NCI-H526 treated with DMSO at 0.1 percent for 48 hours (cell line): ENCODE results near the gene TRIM44.

Source experiments
- DNase-seq: peaks from one replicate; lab custom pipeline; 2025; lab: John Stamatoyannopoulos, UW

The TRIM44 gene

DNA sequence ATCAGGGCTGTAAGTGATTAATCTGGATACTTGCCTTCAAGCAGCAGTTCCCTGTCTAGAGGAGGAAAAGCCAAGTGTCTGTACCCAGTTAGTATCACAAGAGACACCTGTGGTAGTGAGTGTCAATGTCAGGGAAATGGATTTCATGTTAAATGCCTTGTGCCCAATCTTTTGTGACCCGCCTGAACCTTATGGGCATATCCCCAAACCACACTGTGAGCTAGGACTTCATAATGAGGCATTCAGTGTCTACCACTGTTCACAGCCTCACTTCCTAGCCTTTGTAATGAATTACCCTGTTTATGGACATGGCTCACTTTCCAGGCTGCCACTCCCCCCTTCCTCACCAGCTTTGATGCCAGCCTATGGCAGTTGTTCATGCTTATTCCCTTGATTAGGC lies 125.1 kb downstream of the TRIM44 start:
- DNase-seq: no peak

- DNase-seq: no peak
Measured at GRCh38 chr11:35791088-35791958, 128.7 kb downstream of the TRIM44 start.

- no peak for DNase-seq
Measured at GRCh38 chr11:35792148-35792845, 129.7 kb downstream of the TRIM44 start.

GRCh38 chr11:35792846-35793192 lies 130.2 kb downstream of the TRIM44 start:
- no peak for DNase-seq

DNA sequence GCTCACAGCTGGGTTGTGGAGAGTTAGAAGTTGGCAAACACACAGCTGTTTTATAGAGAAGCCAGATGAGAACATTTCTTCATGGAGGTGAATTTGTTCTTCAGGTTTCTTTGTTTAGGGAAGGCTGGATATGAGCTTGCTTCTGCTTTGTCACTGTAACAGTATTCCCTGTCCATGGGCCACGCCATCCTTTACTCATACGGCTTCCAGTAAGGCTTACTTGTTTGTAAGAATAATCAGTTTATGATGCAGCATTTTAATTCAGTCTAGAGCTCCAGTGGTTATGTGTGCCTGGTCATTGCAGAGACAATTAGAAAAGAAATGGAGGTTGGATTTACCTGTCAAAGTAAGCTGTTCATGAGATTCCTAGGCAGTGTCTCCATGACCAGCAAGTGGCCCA lies 131.8 kb downstream of the TRIM44 start:
- DNase-seq: no peak

DNA sequence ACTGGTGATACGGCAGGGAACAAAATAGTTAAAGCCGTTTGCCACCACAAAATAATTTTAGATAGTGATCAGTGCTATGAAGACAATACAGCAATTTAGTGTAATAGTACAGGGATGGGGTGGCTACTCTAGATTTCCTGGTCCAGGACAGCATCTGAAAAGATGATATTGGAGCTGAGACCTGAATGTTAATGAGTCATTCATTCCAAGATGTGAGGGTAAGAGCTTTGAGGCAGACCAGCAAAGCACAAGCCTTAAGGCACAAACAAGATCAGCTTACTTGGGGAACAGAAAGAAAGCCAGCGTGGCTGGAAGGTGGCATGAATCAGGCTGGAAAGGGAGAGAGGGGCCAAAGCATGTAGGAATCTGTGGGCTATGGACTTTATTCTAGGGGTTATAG lies 132.3 kb downstream of the TRIM44 start:
- DNase-seq: no peak

DNA sequence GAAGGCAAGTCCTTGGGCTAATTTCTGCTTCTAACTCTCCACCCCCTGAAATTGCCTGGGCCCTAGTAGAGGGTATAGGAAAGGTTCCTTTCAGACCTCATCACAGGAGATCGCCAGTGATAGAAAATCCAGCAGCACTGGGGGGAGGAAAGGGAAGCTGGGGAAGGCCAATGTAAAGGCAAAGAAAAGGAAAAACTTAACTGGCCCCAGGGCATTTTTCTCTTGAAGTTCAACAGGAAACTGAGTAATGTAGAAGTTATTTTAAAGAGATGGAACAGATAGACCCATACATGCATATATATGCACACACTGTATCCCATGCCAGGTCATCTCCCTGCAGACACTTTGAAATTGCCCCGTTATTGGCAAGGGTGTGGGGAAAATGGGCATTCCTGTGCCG lies 134.0 kb downstream of the TRIM44 start:
- no peak for DNase-seq

- DNase-seq: no peak
Measured at GRCh38 chr11:35798423-35798822, 135.8 kb downstream of the TRIM44 start.

DNA sequence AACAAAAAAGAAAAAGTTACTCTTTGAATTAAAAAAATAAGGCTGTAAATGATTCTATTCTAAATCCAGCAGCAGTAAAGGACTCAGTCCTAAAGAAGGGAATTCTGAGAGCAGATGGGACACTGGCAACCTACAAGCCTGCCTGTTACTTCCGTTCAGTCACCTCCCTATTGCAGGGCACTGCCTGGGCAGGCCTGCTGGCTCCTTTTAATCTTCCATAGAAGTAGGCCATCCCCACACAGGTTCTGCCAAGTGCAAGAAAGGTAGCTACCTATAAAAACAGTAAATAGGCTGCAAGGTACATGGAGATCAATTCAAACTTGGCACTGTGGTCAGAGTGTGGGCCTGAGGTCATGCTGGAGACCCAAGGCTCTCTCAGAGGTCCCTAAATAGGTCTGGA lies 136.4 kb downstream of the TRIM44 start:
- DNase-seq: no peak

DNA sequence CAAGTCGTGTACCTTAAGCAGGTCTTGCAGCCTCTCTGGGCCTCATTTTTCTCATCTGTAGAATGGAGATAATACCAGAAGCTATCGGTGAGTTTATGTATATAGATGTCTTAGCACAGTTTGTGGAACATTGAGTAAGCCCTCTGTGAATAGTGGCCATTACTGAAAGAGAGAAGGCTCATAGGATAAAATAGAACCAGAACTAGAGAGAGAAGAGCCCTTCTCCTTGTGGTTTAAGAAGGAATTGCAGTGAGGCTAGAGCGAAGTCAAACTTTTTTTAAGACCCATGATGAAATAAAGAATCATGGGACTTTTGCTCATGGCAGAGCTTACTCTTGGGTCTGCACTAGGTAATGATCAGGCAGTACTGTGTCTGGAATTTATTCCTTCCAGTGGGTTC lies 137.1 kb downstream of the TRIM44 start:
- no peak for DNase-seq

- no peak for DNase-seq
Measured at GRCh38 chr11:35800970-35801953, 138.7 kb downstream of the TRIM44 start.

- DNase-seq: no peak
Measured at GRCh38 chr11:35802221-35802620, 139.6 kb downstream of the TRIM44 start.

GRCh38 chr11:35802672-35803071 lies 140.1 kb downstream of the TRIM44 start:
- no peak for DNase-seq

DNA sequence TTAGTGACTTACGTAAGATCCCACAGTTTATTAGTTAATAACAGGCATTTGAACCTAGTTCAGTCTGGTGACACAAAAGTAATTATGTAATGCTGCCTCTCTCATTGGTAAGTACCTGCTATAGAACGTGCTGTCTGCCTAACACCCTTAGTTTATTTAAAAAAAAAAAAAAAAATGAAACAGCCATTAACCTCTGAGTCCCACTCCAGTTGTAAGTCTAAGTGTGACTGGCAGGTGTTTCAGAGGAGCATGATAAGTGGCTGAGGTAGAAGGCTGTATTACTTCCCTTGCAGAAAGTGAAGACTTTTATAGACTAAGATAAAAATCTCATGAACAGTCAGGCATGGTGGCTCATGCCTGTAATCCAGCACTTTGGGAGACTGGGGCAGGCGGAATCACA lies 140.5 kb downstream of the TRIM44 start:
- DNase-seq: no peak

- no peak for DNase-seq
Measured at GRCh38 chr11:35804451-35805040, 142.0 kb downstream of the TRIM44 start.

- no peak for DNase-seq
Measured at GRCh38 chr11:35809561-35809960, 147.0 kb downstream of the TRIM44 start.

DNA sequence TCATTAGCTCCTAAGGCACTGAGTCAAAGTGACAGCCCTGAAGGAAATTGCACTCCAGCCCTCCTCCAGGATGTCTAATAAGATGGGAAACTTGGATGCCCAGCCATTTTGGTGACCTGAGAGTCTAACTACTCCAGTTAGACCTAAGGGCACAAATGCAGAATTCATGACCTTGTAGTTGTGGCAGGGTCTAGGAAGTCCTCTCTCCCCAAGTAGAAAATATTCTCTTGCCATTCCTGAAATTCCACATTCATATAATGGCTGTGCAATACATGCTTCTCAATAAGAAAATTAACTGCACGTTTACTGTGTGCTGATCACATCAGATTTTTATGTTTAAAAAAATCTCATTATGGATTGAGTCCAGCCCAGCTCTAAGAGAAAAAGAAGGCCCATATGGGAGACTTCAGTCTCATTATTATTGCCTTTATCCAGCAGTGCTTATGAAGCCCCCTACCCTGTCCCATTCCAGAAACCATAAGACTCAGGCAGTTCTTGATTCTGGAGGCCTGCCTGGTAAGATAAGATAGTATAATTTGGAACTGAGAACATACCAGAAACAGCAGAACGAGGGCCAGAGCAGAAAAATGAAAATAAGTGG lies 147.6 kb downstream of the TRIM44 start:
- DNase-seq: no peak

GRCh38 chr11:35811783-35812182 lies 149.2 kb downstream of the TRIM44 start:
- no peak for DNase-seq

DNA sequence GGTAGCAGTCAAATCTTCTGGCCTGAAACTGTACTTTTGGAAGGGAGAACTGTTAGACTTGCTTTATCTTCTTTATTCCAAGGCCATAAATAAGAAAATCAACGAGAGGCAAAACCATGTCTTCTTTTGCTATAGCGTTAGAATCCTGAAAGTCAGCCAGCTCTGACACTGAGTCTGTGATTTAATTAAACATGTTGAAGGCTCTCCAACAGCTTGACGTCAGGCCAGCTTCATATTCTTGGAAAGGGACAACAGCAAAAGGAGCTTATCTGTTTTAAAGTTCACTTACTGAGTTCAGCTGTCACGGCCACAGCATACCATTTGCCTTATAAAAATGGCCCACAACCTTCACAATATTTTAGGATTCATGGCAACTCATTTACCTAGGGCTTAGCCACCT lies 150.3 kb downstream of the TRIM44 start:
- DNase-seq: no peak

- no peak for DNase-seq
Measured at GRCh38 chr11:35814081-35814695, 151.6 kb downstream of the TRIM44 start.

GRCh38 chr11:35814720-35815305 lies 152.2 kb downstream of the TRIM44 start:
- DNase-seq: no peak
